Psoas muscle (tissue), 8 donors: ENCODE results near the gene ERN1. TPM values are rescaled to one million over a fixed set of nuclear protein-coding genes. Genes with fewer than 3 reads are reported as not detected.

Experiments
- ATAC-seq, 4 donors: fragments of 200-7000 bp; cut with Tn5 transposase; one replicate each; pipeline ENCODE4 v1.9.1; 2020; ENCODE audit warnings: moderate library complexity in 3 of 4, mild to moderate bottlenecking in 2 of 4
- DNase-seq, 2 donors: peaks; one replicate each; pipeline ENCODE4 v3.0.0-alpha.2; 2020
- H3K27ac ChIP-seq: fragments of 200-600 bp; one replicate; pipeline ENCODE4 v1.8.0; 2022
- H3K27me3 ChIP-seq, 3 donors: fragments of 200-600 bp in 1 of 3; one replicate each; pipeline versions ENCODE4 v1.6.1 to v1.8.0; 2013 to 2022; ENCODE audit warnings: low read length in 2 of 3, mild to moderate bottlenecking in 2 of 3, moderate library complexity in 1 of 3; ENCODE audit not compliant: insufficient read depth in 3 of 3
- H3K36me3 ChIP-seq, 2 donors: fragments of 200-600 bp in 1 of 2; one replicate each; pipeline versions ENCODE4 v1.6.1 to v1.8.0; 2013 to 2022; ENCODE audit warnings: low read depth in 1 of 2, mild to moderate bottlenecking in 1 of 2, moderate library complexity in 1 of 2; ENCODE audit not compliant: insufficient read depth in 1 of 2
- H3K4me1 ChIP-seq: fragments of 200-600 bp; one replicate; pipeline ENCODE4 v1.8.0; 2022
- H3K4me3 ChIP-seq: fragments of 200-600 bp; one replicate; pipeline ENCODE4 v1.8.0; 2022; ENCODE audit warnings: mild to moderate bottlenecking
- H3K9me3 ChIP-seq: fragments of 200-600 bp; one replicate; pipeline ENCODE4 v1.8.0; 2022
- WGBS, 3 donors: extraction: QIAGEN DNeasy Blood & Tissue Kit; methylation state at CpG; one replicate each; pipeline versions ENCODE4 v1.1.6 to v1.1.7; 2013; 5-methylcytosine and 5-hydroxymethylcytosine counted together
- intact Hi-C, 2 donors: fragments of 100-400 bp; cut with DNase I; formaldehyde crosslinking; loops; one replicate each; pipeline versions ENCODE4 v1.11.0 to v1.14.2; 2022
- polyA plus RNA-seq, 3 donors: library from polyadenylated mRNA; stranded (reverse); fragments of 200-250 nt; gene quantifications; one replicate each; pipeline ENCODE4 v1.2.3, GENCODE V29; 2013
- total RNA-seq, 4 donors: library from RNA; stranded (reverse); fragmentation: NEBNext Ultra II Directional in 2 of 4; extraction: Animal tissue kit (Norgen Biotek cat#: 25700) in 2 of 4; gene quantifications; one replicate each; pipeline versions ENCODE4 v1.2.1 to v1.2.4, GENCODE V29; 2021 to 2023
- TF ChIP-seq, protein P1 (sequence below): fragments of 200-600 bp; IDR thresholded peaks from one replicate; pipeline ENCODE4 v1.8.0; 2022; ENCODE audit warnings: antibody characterized with exemption
- donor health status: healthy with polysubstance abuse.
- donor health status: DM: no; HTN: no; CAD: no; lungs with moderate emphysema.
- donor health status: Bipolar disorder and iron deficiency.
- donor health status: healthy.
- donor health status: DM: yes; HTN: yes; CAD: no.
- donor health status: DM: no; HTN: no; CAD: no.
- donor health status: DM: no; HTN: no; CAD: no.
- donor health status: DM: yes; HTN: yes; CAD: no.

The ERN1 gene
- total and polyA plus RNA-seq, 7 donors, result 2.8 to 16.6 (median 10.6) TPM

DNA sequence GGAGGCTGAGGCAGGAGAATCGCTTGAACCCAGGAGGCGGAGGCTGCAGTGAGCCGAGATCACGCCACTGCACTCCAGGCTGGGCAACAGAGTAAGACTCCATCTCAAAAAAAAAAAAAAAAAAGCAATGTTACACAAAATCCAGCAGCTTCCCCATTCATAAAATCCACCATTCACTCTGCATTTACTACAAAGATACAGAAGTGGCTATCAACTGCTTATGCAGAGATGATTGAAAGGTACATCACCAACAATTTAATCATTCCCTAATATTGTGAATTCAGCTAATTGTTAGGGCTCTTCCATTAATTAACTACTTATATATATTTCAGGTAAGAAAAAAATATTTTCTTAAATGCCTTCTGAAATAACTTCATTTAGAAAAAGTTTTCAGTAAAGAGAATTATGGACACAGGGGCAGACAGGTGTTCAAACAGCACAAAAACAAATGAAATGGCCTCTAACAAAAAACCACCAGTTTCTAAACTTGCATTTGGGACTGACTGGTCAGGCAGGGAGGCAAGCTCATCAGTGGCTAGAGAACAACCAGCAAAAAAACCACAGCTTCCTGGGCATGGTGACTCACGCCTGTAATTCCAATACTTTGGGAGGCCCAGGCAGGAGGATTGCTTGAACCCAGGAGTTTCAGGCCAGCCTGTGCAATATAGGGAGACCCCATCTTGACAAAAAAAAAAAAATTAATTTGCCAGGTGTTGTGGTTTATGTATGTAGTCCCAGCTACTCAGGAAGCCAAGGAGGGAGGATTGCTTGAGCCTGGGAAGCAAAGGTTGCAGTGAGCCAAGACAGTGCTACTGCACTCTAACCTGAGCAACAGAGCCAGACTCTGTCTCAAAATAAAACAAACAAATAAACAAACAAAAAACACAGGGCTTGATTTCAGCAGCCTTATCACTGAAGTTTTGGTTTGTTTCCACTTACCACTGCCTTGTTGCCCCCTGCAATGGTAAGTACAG is 26.3 kb downstream of the ERN1 start:
- TF ChIP-seq, protein P1, sequence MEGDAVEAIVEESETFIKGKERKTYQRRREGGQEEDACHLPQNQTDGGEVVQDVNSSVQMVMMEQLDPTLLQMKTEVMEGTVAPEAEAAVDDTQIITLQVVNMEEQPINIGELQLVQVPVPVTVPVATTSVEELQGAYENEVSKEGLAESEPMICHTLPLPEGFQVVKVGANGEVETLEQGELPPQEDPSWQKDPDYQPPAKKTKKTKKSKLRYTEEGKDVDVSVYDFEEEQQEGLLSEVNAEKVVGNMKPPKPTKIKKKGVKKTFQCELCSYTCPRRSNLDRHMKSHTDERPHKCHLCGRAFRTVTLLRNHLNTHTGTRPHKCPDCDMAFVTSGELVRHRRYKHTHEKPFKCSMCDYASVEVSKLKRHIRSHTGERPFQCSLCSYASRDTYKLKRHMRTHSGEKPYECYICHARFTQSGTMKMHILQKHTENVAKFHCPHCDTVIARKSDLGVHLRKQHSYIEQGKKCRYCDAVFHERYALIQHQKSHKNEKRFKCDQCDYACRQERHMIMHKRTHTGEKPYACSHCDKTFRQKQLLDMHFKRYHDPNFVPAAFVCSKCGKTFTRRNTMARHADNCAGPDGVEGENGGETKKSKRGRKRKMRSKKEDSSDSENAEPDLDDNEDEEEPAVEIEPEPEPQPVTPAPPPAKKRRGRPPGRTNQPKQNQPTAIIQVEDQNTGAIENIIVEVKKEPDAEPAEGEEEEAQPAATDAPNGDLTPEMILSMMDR, result no peak
- ATAC-seq, result no peak
- no peak for DNase-seq

DNA sequence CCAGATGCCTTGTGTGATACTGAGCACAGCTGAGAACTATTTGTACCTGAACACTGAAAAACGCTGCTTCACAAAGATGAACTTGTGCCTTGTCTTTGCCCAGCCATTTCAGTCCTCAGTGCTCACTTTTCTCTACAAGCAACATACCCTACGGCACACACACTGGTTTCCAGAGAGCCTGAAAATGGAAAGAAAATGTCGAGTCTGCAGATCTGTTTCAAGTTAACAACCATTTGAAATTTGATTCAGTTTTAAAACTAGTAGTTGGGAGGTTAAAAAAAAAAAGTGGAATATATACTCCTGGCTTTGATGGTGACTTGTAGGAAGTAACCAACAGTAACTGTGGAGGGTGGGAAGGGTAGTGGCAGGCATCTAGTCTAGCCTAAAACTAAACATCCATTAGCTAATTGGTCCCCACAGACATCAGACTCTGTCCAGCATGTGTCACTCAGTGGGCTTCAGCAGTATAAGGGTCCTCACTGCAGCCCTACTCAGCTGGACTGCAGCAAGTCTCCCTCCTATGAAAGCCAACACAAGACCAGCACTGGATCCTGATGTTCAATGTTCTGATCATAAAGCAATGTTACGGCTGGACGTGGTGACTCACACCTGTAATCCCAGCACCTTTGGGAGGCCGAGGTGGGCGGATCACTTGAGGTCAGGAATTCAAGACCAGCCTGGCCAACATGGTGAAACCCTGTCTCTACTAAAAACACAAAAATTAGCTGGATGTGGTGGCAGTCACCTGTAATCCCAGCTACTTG is 27.1 kb downstream of the ERN1 start:
- H3K9me3 ChIP-seq, result no peaks in the 10 kb centered on the region
- no peak overlapping the region for H3K4me3 ChIP-seq
- H3K27ac ChIP-seq, result no peak overlapping the region
- ATAC-seq (no peak), DNase-seq (no peak)
- H3K4me1 ChIP-seq, result peaks cover 5% of the 10 kb centered on the region
- H3K27me3 ChIP-seq, result no peaks in the 10 kb centered on the region
- H3K36me3 ChIP-seq, result peaks cover 0 to under 1% of the 10 kb centered on the region in 2 donors
- intact Hi-C loops, result no loop called here
- WGBS, 3 donors, result 83 to 88% (median 84%) methylated on average over 7 of the region's 7 CpGs
- TF ChIP-seq, protein P1, result no peak

More for the DNA sequence above, 26.3 kb downstream of the ERN1 start:
- H3K4me1 ChIP-seq, result peaks cover 5% of the 10 kb centered on the region
- H3K4me3 ChIP-seq, result no peak overlapping the region
- H3K27me3 ChIP-seq, result no peaks in the 10 kb centered on the region
- H3K9me3 ChIP-seq, result no peaks in the 10 kb centered on the region
- WGBS, 3 donors, result 90 to 95% (median 92%) methylated on average over 5 of the region's 5 CpGs
- no peaks in the 10 kb centered on the region for H3K36me3 ChIP-seq
- no peak overlapping the region for H3K27ac ChIP-seq
- intact Hi-C loops, result no loop called here

DNA sequence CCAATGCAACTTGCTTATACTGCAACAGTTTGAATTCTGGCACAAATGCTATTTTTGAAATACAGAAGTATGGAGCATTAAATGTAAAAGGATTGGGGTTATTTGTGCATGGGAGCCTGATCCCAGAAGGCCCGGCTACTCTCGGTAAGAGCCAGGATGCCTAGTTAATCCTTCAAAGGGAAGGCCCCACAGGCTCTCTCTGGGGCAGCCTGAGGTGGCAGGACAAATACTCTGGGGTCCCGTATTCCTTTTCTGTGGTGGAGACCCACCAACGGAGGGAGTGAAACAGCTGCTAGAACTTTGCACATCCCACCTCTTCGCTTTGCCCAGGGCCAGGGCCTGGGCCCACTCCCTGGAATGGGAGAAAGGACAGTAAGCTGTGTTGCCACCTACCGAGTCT is 30.4 kb downstream of the ERN1 start:
- peaks cover 3% of the 10 kb centered on the region for H3K4me1 ChIP-seq
- H3K27me3 ChIP-seq, result no peaks in the 10 kb centered on the region
- intact Hi-C loops, result no loop called here
- H3K9me3 ChIP-seq, result no peaks in the 10 kb centered on the region
- H3K4me3 ChIP-seq, result no peak overlapping the region
- DNase-seq, result no peak
- 85 to 89% (median 88%) methylated on average over 6 of the region's 6 CpGs for WGBS, 3 donors
- ATAC-seq, result no peak
- TF ChIP-seq, protein P1, result no peak
- H3K36me3 ChIP-seq, result peaks cover 0 to 20% of the 10 kb centered on the region in 2 donors
- H3K27ac ChIP-seq, result no peak overlapping the region

DNA sequence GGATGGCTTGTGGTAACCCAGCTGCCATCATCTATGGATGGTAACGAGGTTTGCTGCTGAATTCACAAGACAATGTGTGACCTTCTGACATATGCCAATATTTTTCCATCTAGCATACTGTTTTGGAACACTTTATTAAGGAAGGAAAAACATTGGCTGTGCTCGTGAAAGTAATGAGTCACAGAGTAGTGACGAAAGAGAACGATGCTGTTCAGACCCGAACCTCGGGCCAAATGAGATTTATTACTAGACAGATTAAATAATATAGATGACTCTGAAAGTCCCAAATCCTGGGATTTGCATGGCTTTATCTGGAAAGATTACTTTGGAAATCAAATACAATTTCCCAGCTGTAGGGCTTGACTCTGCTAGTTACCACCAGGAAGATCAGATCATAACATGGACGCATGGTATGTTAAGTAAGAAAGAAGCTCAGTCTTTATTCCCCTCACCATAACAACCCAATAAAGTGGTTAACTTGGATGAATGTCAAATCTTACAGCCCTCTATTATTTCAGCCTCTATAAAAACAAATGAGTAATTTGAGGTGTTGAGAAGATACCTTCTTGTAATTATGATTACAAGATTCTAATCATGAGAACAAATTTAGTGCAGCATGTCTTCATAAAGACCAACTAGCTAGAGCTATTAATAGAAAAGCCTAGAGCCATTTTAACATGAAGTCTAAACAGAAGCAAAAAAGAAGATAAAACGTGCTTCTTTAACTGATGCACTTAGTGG is 32.6 kb downstream of the ERN1 start:
- Histone ChIP-seq H3K36me3 (peaks cover 0 to 20% of the 10 kb centered on the region in 2 donors), H3K9me3 (no peaks in the 10 kb centered on the region), H3K27ac (no peak overlapping the region), H3K4me3 (no peak overlapping the region), H3K4me1 (peaks cover 3% of the 10 kb centered on the region), H3K27me3 (no peaks in the 10 kb centered on the region)
- intact Hi-C loops, result no loop called here
- WGBS, 3 donors, result 57 to 63% (median 61%) methylated on average over 8 of the region's 8 CpGs
- ATAC-seq (no peak), DNase-seq (no peak)
- TF ChIP-seq, protein P1, result no peak
